Vagina (tissue), 2 donors: ENCODE data around the gene ABCA10.

Source experiments
- CTCF ChIP-seq, 3 experiments: fragments of 450-650 bp in 2 of 3; fragments of 200-600 bp in 1 of 3; sonication (generic) in 1 of 3; IDR thresholded peaks; one replicate each; pipeline ENCODE4 v1.5.1; 2017 to 2019; ENCODE audit warnings: antibody characterized with exemption in 3 of 3, mild to moderate bottlenecking in 2 of 3, moderate library complexity in 2 of 3
- POLR2A ChIP-seq, 2 donors: fragments of 450-650 bp; IDR thresholded peaks; one replicate each; pipeline ENCODE4 v1.6.1; 2017; ENCODE audit warnings: antibody characterized with exemption in 2 of 2, mild to moderate bottlenecking in 2 of 2, moderate library complexity in 2 of 2

DNA sequence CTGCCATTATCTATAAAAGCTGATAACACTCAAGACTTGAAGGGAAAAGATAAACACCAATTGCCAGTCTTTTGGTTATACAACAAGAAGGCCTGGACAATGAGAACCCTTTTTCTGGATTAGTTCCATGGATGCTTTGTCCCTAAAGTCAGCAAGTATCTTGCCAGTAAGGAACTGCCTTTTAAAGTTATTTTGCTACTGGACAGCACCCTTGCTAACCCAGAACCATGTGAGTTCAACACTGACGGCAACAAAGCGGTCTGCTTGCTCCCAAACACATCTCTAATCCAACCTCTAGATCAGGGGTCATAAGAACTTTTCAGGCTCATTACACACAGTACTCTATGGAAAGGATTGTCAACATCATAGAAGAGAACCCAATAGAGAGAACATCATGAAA, 61.7 kb downstream of the ABCA10 start:
- TF ChIP-seq POLR2A (IDR thresholded peaks at IDR 0.05) (no peak), CTCF (IDR thresholded peaks at IDR 0.05) (no peak)
